Heart left ventricle (tissue), 16 donors: ENCODE results near the gene RIF1. TPM values are rescaled to one million over a fixed set of nuclear protein-coding genes. Genes with fewer than 3 reads are reported as not detected.
"Not testable (repeated sequence)": the region's sequence is repeated elsewhere in the genome, so short reads cannot be mapped to it uniquely, and the experiment has no call there.

Source experiments
- ATAC-seq, 4 donors: fragments of 200-7000 bp; cut with Tn5 transposase; one replicate each; pipeline ENCODE4 v1.9.1; 2020 to 2022; ENCODE audit warnings: moderate library complexity in 4 of 4, mild to moderate bottlenecking in 3 of 4, moderate number of reproducible peaks in 1 of 4
- DNase-seq, 5 donors: peaks; one replicate each; pipeline ENCODE4 v3.0.0-alpha.2; 2020
- H3K27ac ChIP-seq, 12 donors: fragments of 200-600 bp; sonication (generic) in 4 of 12; one replicate each; pipeline versions ENCODE4 v1.5.0 to v1.8.0; 2016 to 2022; ENCODE audit warnings: mild to moderate bottlenecking in 2 of 12
- H3K27me3 ChIP-seq, 9 donors: fragments of 200-600 bp; sonication (generic) in 2 of 9; one replicate each; pipeline versions ENCODE4 v1.5.1 to v1.8.0; 2016 to 2022; ENCODE audit warnings: mild to moderate bottlenecking in 3 of 9
- H3K36me3 ChIP-seq, 9 donors: fragments of 200-600 bp; sonication (generic) in 2 of 9; one replicate each; pipeline versions ENCODE4 v1.5.0 to v1.8.0; 2018 to 2022; ENCODE audit warnings: mild to moderate bottlenecking in 2 of 9
- H3K4me1 ChIP-seq, 12 donors: fragments of 200-600 bp; sonication (generic) in 4 of 12; one replicate each; pipeline versions ENCODE4 v1.5.0 to v1.8.0; 2016 to 2022; ENCODE audit warnings: mild to moderate bottlenecking in 3 of 12
- H3K4me3 ChIP-seq, 12 donors: fragments of 200-600 bp; sonication (generic) in 4 of 12; one replicate each; pipeline versions ENCODE4 v1.5.0 to v1.8.0; 2017 to 2022; ENCODE audit warnings: mild to moderate bottlenecking in 9 of 12, moderate library complexity in 4 of 12
- H3K9me3 ChIP-seq, 12 donors: fragments of 200-600 bp; sonication (generic) in 4 of 12; one replicate each; pipeline versions ENCODE4 v1.5.0 to v1.8.0; 2016 to 2022; ENCODE audit warnings: mild to moderate bottlenecking in 1 of 12
- CTCF ChIP-seq, 12 donors: fragments of 200-600 bp; sonication (generic) in 4 of 12; IDR thresholded peaks; one replicate each; pipeline versions ENCODE4 v1.5.0 to v1.8.0; 2018 to 2022; ENCODE audit warnings: antibody characterized with exemption in 12 of 12, mild to moderate bottlenecking in 5 of 12
- POLR2A ChIP-seq, 2 donors: fragments of 450-650 bp; IDR thresholded peaks; one replicate each; pipeline ENCODE4 v1.6.1; 2017; ENCODE audit warnings: antibody characterized with exemption in 2 of 2, mild to moderate bottlenecking in 2 of 2, moderate library complexity in 2 of 2
- WGBS, 4 donors: extraction: QIAGEN DNeasy Blood & Tissue Kit in 2 of 4; methylation state at CpG; one replicate each; pipeline versions ENCODE4 v1.1.5 to v1.1.7; 2013 to 2018; 5-methylcytosine and 5-hydroxymethylcytosine counted together
- intact Hi-C, 10 donors: fragments of 100-400 bp; cut with DNase I; formaldehyde crosslinking; loops; one replicate each; pipeline versions ENCODE4 v1.11.1 to v1.14.2; 2022
- polyA plus RNA-seq, 2 donors: library from polyadenylated mRNA; stranded (reverse); fragments of 200-250 nt; gene quantifications; one replicate each; pipeline ENCODE4 v1.2.3, GENCODE V29; 2013
- total RNA-seq, 9 donors: library from RNA; depleted of rRNA in 2 of 9; stranded (reverse); fragments of >200 nt in 2 of 9; fragmentation: NEBNext Ultra II Directional in 3 of 9; extraction: Animal tissue kit (Norgen Biotek cat#: 25700) in 3 of 9; gene quantifications; one replicate each; pipeline versions ENCODE4 v1.1.0 to v1.2.4, GENCODE V29; 2016 to 2023
- donor health status: ischemic (EF 13 %, LVEDD 7.1; RV severe dilation, severe dysfunction).
- donor health status: healthy with polysubstance abuse.
- donor health status: DM: no; HTN: yes; CAD: no.
- donor health status: DM: no; HTN: no; CAD: no.
- donor health status: ischemic (EF 25% LVEDD 6.9; RV normal size, moderate dysfunction).
- donor health status: ischemic (EF 25% LVEDD 5.7; RV mildly dilated, moderate dysfunction).
- donor health status: healthy.
- donor health status: DM: yes; HTN: yes; CAD: no.
- donor health status: ischemic (EF 35%, LVEDD 5.7; RV mildly dilated, moderate dysfunction).
- donor health status: nonischemic (EF 11% LVEDD 7.7; RV severe dilation, severe dysfunction).
- donor health status: DM: yes; HTN: yes; CAD: no.
- donor health status: PGD.
- donor health status: ischemic (EF 29% LVEDD 5.4; RV normal size, mild dysfunction).
- donor health status: nonischemic (EF 23%, LVEDD 6.1; RV moderate dilation, normal function).

RIF1 gene
- total and polyA plus RNA-seq, 11 donors: 2.6 to 23.9 (median 14.1) TPM

GRCh38 chr2:151410485-151410834 lies 758 bp downstream of the RIF1 start:
- H3K36me3 ChIP-seq: peaks cover 0 to 41% (median 38%) of the 10 kb centered on the region in 9 donors
- H3K4me3 ChIP-seq: peak overlapping the region; percentile 55 to 99 (median 92)
- peaks cover 0 to 18% (median 8%) of the 10 kb centered on the region in 12 donors for H3K4me1 ChIP-seq
- DNase-seq (peak in 3 of 5 donors; percentile 7 to 24 (median 21)), ATAC-seq (peak in 2 of 4 donors; percentile 10 to 19)
- no peaks in the 10 kb centered on the region for H3K9me3 ChIP-seq
- 0 to 1% (median 1%) methylated on average over 20 to 21 of the region's 21 CpGs for WGBS, 4 donors
- H3K27ac ChIP-seq: peak overlapping the region; percentile 78 to 97 (median 92)
- no peaks in the 10 kb centered on the region for H3K27me3 ChIP-seq
- TF ChIP-seq POLR2A (IDR thresholded peaks at IDR 0.05) (no peak), CTCF (IDR thresholded peaks at IDR 0.05) (no peak)
- intact Hi-C loops: loop anchor here in 8 of 10 donors (2.0 to 10.0 kb wide), 6 partner anchors 122 to 1826 kb away; partner anchors contain the start of genes NMI (in 5 of the 8), RBM43 (in 2 of the 8) and MMADHC (in 1 of the 8)

- Histone ChIP-seq H3K9me3 (no peaks in the 10 kb centered on the region), H3K4me1 (peaks cover 0 to 4% (median 0%) of the 10 kb centered on the region in 12 donors), H3K27me3 (no peaks in the 10 kb centered on the region), H3K36me3 (peaks cover 4 to 100% (median 97%) of the 10 kb centered on the region in 9 donors), H3K27ac (no peak overlapping the region), H3K4me3 (no peak overlapping the region)
- no peak for ATAC-seq
- 92 to 94% (median 93%) methylated on average over 3 of the region's 3 CpGs for WGBS, 4 donors
- no peak for TF ChIP-seq CTCF (IDR thresholded peaks at IDR 0.05)
- intact Hi-C loops: loop anchor here in 6 of 10 donors (10.0 kb wide), 4 partner anchors 133 to 1833 kb away; partner anchors contain the start of genes NMI (in 3 of the 6), RBM43 (in 2 of the 6) and MMADHC (in 1 of the 6)
- no peak for DNase-seq
Measured at GRCh38 chr2:151417650-151418049, 7.9 kb downstream of the RIF1 start.

DNA sequence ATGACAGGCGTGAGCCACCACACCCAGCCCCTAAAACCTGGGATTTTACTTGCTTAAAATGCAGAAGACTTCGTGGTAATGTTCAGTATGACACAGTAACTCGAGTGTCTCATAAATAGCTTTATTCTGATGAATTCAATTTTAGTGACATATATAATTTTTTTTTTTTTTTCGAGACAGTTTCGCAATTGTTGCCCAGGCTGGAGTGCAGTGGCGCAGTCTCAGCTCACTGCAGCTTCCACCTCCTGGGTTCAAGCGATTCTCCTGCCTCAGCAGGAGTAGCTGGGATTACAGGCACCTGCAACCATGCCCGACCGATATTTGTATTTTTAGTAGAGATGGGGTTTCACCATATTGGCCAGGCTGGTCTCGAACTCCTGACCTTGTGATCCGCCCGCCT lies 12.0 kb downstream of the RIF1 start:
- H3K27ac ChIP-seq, H3K4me3 ChIP-seq, H3K27me3 ChIP-seq, H3K9me3 ChIP-seq, ATAC-seq, DNase-seq, intact Hi-C loops: not testable (repeated sequence)
- 94 to 98% (median 97%) methylated on average over 12 of the region's 12 CpGs for WGBS, 4 donors
- H3K36me3 ChIP-seq: peaks cover 4 to 99% (median 87%) of the 10 kb centered on the region in 9 donors
- peaks cover 0 to 16% (median 0%) of the 10 kb centered on the region in 12 donors for H3K4me1 ChIP-seq

DNA sequence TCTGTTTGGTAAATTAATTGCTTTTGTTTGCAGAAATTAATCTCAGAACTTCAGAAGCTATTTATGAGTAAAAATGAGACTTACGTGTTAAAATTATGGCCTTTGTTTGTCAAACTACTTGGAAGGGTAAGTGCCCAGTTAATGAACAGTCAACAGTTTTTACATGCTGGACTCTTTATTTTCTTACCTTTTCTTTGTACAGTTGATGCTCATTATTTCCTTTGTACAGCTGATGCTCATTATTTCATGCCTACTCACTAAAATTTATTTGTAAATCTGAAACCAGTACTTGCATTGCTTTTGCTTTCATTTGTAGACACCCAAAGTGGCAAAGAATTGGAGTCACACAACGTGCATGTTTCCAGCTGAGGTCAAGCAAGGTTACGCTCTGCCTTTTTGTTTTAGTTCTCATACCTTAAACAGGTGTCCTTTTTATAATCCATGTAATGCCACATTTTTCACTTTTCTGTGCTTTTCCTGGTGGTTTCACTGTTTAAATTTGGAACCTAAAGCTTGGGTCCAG lies 13.3 kb downstream of the RIF1 start:
- peak overlapping the region in 1 of 12 donors; percentile 16 for H3K27ac ChIP-seq
- WGBS, 4 donors: 77 to 83% (median 81%) methylated on average over 3 of the region's 3 CpGs
- DNase-seq: no peak
- H3K36me3 ChIP-seq: peaks cover 4 to 97% (median 77%) of the 10 kb centered on the region in 9 donors
- H3K4me3 ChIP-seq: no peak overlapping the region
- intact Hi-C loops: no loop called here
- peaks cover 0 to 16% (median 0%) of the 10 kb centered on the region in 12 donors for H3K4me1 ChIP-seq
- H3K27me3 ChIP-seq: no peaks in the 10 kb centered on the region
- H3K9me3 ChIP-seq: no peaks in the 10 kb centered on the region
- TF ChIP-seq POLR2A (IDR thresholded peaks at IDR 0.05) (no peak), CTCF (IDR thresholded peaks at IDR 0.05) (no peak)
- ATAC-seq: no peak
